GM12874 (cell line): ENCODE data around the gene SLC2A2.

Source experiments
- TF ChIP-seq, protein P1 (sequence below): IDR thresholded peaks from 2 replicates; pipeline ENCODE4 v1.5.1; 2011; ENCODE audit warnings: low read depth, mild to moderate bottlenecking, control low read depth, low read length, moderate library complexity; ENCODE audit not compliant: insufficient read depth

The SLC2A2 gene

DNA sequence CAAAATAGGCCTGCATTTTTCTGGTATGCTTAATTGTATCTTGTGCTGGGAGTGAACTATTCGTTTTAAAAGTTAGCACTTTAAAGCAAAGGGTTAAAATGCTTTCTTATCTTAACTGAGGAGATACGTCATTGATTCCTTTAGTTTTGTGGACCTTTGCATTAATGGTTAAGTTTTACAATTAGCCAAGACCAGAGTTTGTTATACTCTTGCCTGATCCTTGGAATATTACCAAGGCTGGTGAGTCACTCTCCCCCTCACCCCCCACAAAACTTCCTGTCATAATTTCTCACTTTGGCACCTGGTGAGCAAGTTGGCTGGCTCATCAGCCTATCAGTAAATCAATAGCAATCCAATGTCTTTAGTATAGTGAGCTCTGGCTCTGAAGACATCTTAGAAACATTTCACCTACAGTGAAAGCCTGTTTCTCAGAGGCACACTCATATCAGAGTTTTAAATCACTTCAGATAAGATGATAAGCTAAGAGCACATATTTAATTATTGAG is 26.7 kb downstream of the SLC2A2 start:
- TF ChIP-seq, protein P1, sequence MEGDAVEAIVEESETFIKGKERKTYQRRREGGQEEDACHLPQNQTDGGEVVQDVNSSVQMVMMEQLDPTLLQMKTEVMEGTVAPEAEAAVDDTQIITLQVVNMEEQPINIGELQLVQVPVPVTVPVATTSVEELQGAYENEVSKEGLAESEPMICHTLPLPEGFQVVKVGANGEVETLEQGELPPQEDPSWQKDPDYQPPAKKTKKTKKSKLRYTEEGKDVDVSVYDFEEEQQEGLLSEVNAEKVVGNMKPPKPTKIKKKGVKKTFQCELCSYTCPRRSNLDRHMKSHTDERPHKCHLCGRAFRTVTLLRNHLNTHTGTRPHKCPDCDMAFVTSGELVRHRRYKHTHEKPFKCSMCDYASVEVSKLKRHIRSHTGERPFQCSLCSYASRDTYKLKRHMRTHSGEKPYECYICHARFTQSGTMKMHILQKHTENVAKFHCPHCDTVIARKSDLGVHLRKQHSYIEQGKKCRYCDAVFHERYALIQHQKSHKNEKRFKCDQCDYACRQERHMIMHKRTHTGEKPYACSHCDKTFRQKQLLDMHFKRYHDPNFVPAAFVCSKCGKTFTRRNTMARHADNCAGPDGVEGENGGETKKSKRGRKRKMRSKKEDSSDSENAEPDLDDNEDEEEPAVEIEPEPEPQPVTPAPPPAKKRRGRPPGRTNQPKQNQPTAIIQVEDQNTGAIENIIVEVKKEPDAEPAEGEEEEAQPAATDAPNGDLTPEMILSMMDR: no peak

DNA sequence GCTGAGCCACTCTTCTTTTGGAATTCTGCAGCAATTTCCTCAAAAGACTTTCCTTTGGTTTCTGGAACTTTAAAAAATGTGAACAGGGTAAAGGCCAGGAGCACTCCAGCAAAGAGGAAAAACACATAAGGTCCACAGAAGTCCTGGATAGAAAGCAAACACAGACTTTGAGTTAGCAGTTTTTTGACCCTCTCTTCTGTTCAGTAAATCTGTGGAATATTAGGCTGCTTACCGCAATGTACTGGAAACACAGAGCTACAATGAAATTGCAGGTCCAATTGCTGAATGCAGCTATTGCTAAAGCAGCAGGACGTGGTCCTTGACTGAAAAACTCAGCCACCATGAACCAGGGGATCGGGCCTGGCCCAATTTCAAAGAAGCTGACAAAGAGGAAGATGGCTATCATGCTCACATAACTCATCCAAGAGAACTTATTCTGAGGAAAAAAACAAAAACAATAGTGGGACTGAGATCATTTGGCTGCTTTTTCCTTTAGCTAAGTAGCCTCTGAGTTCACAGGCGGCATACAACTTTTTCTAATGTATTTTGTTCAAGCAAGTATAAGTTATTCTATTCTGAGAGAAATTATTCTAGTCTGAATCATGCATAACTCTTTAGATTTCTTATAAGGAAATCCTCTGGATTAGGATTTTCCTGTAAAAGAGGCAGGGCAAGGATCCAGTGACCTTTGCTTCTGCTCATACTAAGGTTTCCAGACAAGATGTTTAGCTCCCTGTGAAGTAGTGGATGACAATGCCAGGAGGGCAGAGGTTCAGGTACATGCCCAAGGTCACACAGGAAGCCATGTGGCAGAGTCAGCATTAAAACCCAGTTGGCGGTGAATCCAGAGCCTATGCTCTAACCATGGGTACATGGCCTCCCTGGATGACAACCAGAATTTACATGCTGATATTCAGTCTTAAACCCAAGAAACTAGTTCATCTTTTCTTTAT is 28.3 kb downstream of the SLC2A2 start:
- TF ChIP-seq, protein P1: no peak

DNA sequence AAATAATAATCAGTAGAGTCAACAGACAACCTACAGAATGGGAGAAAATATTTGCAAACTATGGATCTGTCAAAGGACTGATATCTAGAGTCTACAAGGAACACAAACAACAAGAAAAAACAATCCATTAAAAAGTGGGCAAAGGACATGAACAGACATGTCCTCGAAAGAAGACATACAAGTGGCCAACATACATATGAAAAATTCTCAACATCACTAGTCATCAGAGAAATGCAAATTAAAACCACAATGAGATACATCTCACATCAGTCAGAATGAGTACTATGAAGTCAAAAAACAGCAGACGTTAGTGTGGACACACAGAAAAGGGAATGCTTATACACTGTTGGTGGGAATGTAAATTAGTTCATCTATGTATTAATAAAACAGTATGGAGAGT is 33.7 kb downstream of the SLC2A2 start:
- TF ChIP-seq, protein P1: no peak

DNA sequence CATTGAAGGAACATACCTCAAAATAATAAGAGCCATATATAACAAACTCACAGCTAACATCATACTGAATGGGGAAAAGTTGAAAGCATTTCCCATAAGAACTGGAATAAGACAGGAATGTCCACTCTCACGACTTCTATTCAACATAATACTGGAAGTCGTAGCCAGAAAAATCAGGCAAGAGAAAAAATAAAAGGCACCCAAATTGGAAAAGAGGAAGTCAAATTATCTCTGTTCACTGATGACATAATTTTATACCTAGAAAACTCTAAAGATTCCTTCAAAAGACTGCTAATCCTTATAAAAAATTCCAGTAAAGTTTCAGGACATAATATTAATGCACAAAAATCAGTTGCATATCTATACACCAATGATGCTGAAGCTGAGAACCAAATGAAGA is 34.9 kb downstream of the SLC2A2 start:
- TF ChIP-seq, protein P1: no peak

DNA sequence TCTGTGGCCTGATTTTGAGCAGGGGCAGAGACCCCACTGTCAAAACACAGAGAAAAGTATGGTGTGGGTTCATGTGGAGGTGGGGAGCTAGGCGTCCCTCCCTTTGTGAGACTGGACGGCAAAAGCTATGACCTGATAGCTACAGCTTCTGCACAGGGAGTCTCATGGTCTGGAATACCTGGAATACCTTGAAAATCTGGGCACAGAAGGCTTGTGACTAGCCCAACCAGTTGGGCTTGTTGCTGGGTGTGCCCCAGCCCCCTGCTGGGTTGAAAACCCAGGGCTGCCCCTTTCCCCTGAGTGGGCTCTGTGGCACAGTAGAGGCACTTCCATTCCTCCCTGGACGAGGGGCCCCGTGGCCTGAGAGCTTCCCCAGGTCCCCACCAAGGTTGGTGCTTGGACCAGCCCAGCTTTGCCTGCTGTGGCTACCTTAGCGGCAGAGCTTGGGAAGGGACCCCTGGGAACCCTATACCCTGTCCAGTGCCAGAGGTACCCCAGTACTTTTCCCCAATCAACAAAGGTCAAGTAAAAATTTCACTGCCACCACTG is 37.3 kb downstream of the SLC2A2 start:
- TF ChIP-seq, protein P1: no peak

DNA sequence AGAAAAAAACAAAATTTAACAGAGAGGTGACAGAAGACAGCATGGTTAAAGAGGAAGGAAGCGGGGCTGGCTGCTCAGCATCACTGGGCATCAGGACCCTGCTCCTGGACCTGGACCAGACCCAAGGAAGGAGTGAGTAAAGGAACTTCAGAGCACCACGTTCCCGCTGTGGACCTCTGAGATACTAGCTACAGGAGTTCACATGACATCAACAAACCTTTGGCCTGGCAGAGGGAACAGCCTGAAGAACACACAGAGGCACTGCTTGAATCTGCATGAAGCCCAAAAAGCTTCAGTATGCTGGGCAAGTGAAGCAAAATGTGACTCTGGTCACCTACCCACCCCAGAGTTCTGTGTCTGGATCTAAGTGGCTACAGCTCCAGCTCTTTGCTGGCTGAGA is 38.1 kb downstream of the SLC2A2 start:
- TF ChIP-seq, protein P1: no peak

DNA sequence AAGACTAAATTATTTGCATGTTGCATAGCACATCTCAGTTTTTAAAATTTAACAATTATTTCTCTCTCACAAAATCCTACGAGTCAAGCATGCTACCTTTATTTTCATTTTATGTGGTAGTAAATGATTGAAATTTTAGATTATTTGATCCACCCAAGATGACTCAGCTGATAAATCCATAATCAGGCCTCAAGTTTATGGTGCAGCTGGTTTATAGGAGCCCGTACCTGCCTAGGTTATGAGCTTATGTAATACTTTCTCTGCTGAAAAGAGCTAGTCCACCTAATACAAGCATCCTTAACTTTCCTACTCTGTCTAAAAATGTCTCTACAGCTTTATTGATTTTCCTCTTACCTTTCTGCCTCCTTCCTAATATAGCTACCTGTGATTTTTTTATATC is 41.2 kb downstream of the SLC2A2 start:
- TF ChIP-seq, protein P1: no peak
